WTC11 (cell line): ENCODE measurements around the gene CREG2. TPM values are rescaled to one million over a fixed set of nuclear protein-coding genes. Genes with fewer than 3 reads are reported as not detected.

Source experiments
- ATAC-seq: fragments of 200-7000 bp; cut with Tn5 transposase; 2 replicates; pipeline ENCODE4 v1.10.0; 2021; ENCODE audit warnings: mild to moderate bottlenecking, moderate library complexity
- CTCF ChIA-PET: fragments of 300-600 bp; sonication (Branson Sonifier 250); formaldehyde crosslinking; loops from one replicate; lab custom pipeline; 2021; ENCODE audit warnings: antibody characterized with exemption; lab: Charles Lee
- POLR2A ChIA-PET: fragments of 350-600 bp; sonication (Branson Sonifier 250); formaldehyde crosslinking; loops from one replicate; lab custom pipeline; 2021; ENCODE audit warnings: antibody characterized with exemption; lab: Charles Lee
- DNase-seq: peaks from one replicate; pipeline ENCODE4 v3.0.0; 2021; ENCODE audit warnings: low spot score
- H3K27ac Mint-ChIP-seq: 2 replicates; pipeline ENCODE4 v1.8.0; 2021; ENCODE audit warnings: mixed read lengths
- H3K27me3 Mint-ChIP-seq: 2 replicates; pipeline ENCODE4 v1.8.0; 2021; ENCODE audit warnings: low read depth, mild to moderate bottlenecking, moderate library complexity, mixed read lengths
- H3K36me3 Mint-ChIP-seq: 2 replicates; pipeline ENCODE4 v1.8.0; 2021; ENCODE audit warnings: mixed read lengths
- H3K4me1 Mint-ChIP-seq: 2 replicates; pipeline ENCODE4 v1.8.0; 2022; ENCODE audit warnings: mixed read lengths
- H3K4me3 Mint-ChIP-seq: 2 replicates; pipeline ENCODE4 v1.8.0; 2021; ENCODE audit warnings: mild to moderate bottlenecking, moderate library complexity, mixed read lengths
- H3K9me3 Mint-ChIP-seq: 2 replicates; pipeline ENCODE4 v1.8.0; 2021; ENCODE audit warnings: mixed read lengths
- AR ChIP-seq: fragments of 250-450 bp; sonication (Bioruptor Pico); IDR thresholded peaks from 2 replicates; pipeline ENCODE4 v1.9.0; 2021; ENCODE audit warnings: mild to moderate bottlenecking
- ATF6 ChIP-seq: sonication (generic); formaldehyde crosslinking; IDR thresholded peaks from 2 replicates; pipeline ENCODE4 v1.8.1; 2023; ENCODE audit warnings: mild to moderate bottlenecking, missing genetic modification reagents
- E2F1 ChIP-seq: sonication (generic); formaldehyde crosslinking; IDR thresholded peaks from 2 replicates; pipeline ENCODE4 v1.8.0; 2022; ENCODE audit warnings: mild to moderate bottlenecking, missing genetic modification reagents
- ETV6 ChIP-seq: sonication (generic); formaldehyde crosslinking; IDR thresholded peaks from 2 replicates; pipeline ENCODE4 v1.8.1; 2022; ENCODE audit warnings: mild to moderate bottlenecking, missing genetic modification reagents
- FOXP1 ChIP-seq: sonication (generic); formaldehyde crosslinking; IDR thresholded peaks from 2 replicates; pipeline ENCODE4 v1.8.0; 2022; ENCODE audit warnings: missing genetic modification reagents, mild to moderate bottlenecking, moderate library complexity, borderline replicate concordance
- FOXP4 ChIP-seq: sonication (generic); formaldehyde crosslinking; IDR thresholded peaks from 2 replicates; pipeline ENCODE4 v1.8.0; 2022; ENCODE audit warnings: mild to moderate bottlenecking, missing genetic modification reagents
- IRF1 ChIP-seq: sonication (generic); formaldehyde crosslinking; IDR thresholded peaks from 2 replicates; pipeline ENCODE4 v1.8.0; 2023; ENCODE audit warnings: missing genetic modification reagents
- NFYB ChIP-seq: sonication (generic); formaldehyde crosslinking; conservative IDR thresholded peaks from 2 replicates; pipeline ENCODE4 v1.8.0; 2022; ENCODE audit warnings: low read depth, missing genetic modification reagents
- OVOL2 ChIP-seq: fragments of 250-450 bp; sonication (Bioruptor Pico); IDR thresholded peaks from 2 replicates; pipeline ENCODE4 v1.9.0; 2021; ENCODE audit warnings: mild to moderate bottlenecking, borderline replicate concordance
- RORB ChIP-seq: fragments of 250-450 bp; sonication (Bioruptor Pico); IDR thresholded peaks from 2 replicates; pipeline ENCODE4 v1.9.0; 2021; ENCODE audit warnings: mild to moderate bottlenecking
- SMAD3 ChIP-seq: sonication (generic); formaldehyde crosslinking; IDR thresholded peaks from 2 replicates; pipeline ENCODE4 v1.8.0; 2022; ENCODE audit warnings: missing genetic modification reagents, mild to moderate bottlenecking, borderline replicate concordance
- SP1 ChIP-seq: sonication (generic); formaldehyde crosslinking; conservative IDR thresholded peaks from 2 replicates; pipeline ENCODE4 v1.8.1; 2022; ENCODE audit warnings: missing genetic modification reagents
- USF1 ChIP-seq: sonication (generic); formaldehyde crosslinking; IDR thresholded peaks from 2 replicates; pipeline ENCODE4 v1.8.0; 2022; ENCODE audit warnings: mild to moderate bottlenecking, missing genetic modification reagents
- ZNF219 ChIP-seq: sonication (generic); formaldehyde crosslinking; IDR thresholded peaks from 2 replicates; pipeline ENCODE4 v1.8.0; 2023; ENCODE audit warnings: missing genetic modification reagents, mild to moderate bottlenecking, borderline replicate concordance
- ZNF317 ChIP-seq: sonication (generic); formaldehyde crosslinking; IDR thresholded peaks from 2 replicates; pipeline ENCODE4 v1.8.1; 2023; ENCODE audit warnings: low read depth, mild to moderate bottlenecking, moderate library complexity, missing genetic modification reagents, borderline replicate concordance
- ZNF396 ChIP-seq: fragments of 250-450 bp; sonication (Bioruptor Pico); IDR thresholded peaks from 2 replicates; pipeline ENCODE4 v1.8.0; 2021; ENCODE audit warnings: mild to moderate bottlenecking, moderate library complexity, borderline replicate concordance
- ZNF423 ChIP-seq: fragments of 250-450 bp; sonication (Bioruptor Pico); IDR thresholded peaks from 2 replicates; pipeline ENCODE4 v2.1.2; 2022; ENCODE audit warnings: mild to moderate bottlenecking, moderate library complexity
- ZNF532 ChIP-seq: fragments of 250-450 bp; sonication (Bioruptor Pico); IDR thresholded peaks from 2 replicates; pipeline ENCODE4 v1.9.0; 2021; ENCODE audit warnings: mild to moderate bottlenecking, borderline replicate concordance
- total RNA-seq: library from RNA; stranded (reverse); gene quantifications from 3 replicates; pipeline ENCODE4 v1.2.3, GENCODE V29; 2021

CREG2 gene
- total RNA-seq, 1 experiment from 2014 or later = 1.6 TPM

GRCh38 chr2:101382442-101382841 lies 4.9 kb downstream of the CREG2 start:
- DNase-seq (no peak), ATAC-seq (no peak)
- ChIA-PET CTCF (interaction anchor here (0.6 to 2.1 kb wide), 2 partner anchors 16 to 41 kb away, joined by 3 to 11 read pairs; no protein-coding TSS in a partner anchor), POLR2A (no interaction called here)
- peaks cover 22% of the 10 kb centered on the region for H3K4me1 Mint-ChIP-seq
- peaks cover 24% of the 10 kb centered on the region for H3K27me3 Mint-ChIP-seq
- TF ChIP-seq ZNF396 (CRISPR knock-in tag) (no peak), ZNF532 (no peak), FOXP4 (no peak), USF1 (CRISPR knock-in tag) (no peak), SMAD3 (CRISPR knock-in tag) (no peak), SP1 (CRISPR knock-in tag) (no peak), FOXP1 (CRISPR knock-in tag) (no peak), AR (no peak), OVOL2 (CRISPR knock-in tag) (no peak), RORB (CRISPR knock-in tag) (no peak), NFYB (CRISPR knock-in tag) (no peak), ZNF423 (no peak), E2F1 (CRISPR knock-in tag) (no peak), ETV6 (CRISPR knock-in tag) (no peak), ATF6 (CRISPR knock-in tag) (no peak), ZNF317 (no peak), ZNF219 (CRISPR knock-in tag) (no peak), IRF1 (no peak)
- no peaks in the 10 kb centered on the region for H3K36me3 Mint-ChIP-seq
- no peaks in the 10 kb centered on the region for H3K9me3 Mint-ChIP-seq
- H3K27ac Mint-ChIP-seq = no peak overlapping the region
- H3K4me3 Mint-ChIP-seq = no peak overlapping the region
